HuH-7 (cell line): Measurements from ENCODE around the gene SPDYE5.
"Not testable (repeated sequence)": the region's sequence is repeated elsewhere in the genome, so short reads cannot be mapped to it uniquely, and the experiment has no call there.

Experiments used
- DNase-seq: peaks from one replicate; pipeline ENCODE4 v3.0.0; 2011; ENCODE audit warnings: low spot score

The SPDYE5 gene, protein sequence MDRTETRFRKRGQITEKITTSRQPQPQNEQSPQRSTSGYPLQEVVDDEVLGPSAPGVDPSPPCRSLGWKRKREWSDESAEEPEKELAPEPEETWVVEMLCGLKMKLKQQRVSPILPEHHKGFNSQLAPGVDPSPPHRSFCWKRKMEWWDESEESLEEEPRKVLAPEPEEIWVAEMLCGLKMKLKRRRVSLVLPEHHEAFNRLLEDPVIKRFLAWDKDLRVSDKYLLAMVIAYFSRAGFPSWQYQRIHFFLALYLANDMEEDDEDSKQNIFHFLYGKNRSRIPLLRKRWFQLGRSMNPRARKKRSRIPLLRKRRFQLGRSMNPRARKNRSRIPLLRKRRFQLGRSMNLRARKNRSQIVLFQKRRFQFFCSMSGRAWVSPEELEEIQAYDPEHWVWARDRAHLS

DNA sequence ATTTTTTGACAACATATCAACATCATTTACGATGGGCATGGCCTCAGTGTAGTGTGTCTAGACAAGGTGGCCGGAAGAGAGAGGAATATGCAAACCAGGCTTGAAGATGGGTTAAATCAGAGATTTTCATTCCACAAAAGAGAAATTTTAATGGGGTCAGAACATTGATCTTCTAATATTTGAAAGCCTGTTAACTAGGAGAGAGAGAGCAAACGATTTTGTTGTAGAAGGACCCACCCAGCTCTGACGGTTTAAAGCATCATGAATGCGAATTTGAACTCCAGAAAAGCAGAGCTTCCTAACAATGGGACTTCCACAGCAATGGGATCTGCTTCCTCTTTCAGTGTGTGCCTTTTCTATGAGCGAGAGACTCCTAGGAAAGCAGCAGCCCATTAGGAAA, at the start of gene SPDYE5:
TSS of gene SPDYE5 (plus strand) at position 301 of the 400 bp plus-strand sequence. CDS start 1,728 bp downstream, outside the sequence.
- DNase-seq = not testable (repeated sequence)

DNA sequence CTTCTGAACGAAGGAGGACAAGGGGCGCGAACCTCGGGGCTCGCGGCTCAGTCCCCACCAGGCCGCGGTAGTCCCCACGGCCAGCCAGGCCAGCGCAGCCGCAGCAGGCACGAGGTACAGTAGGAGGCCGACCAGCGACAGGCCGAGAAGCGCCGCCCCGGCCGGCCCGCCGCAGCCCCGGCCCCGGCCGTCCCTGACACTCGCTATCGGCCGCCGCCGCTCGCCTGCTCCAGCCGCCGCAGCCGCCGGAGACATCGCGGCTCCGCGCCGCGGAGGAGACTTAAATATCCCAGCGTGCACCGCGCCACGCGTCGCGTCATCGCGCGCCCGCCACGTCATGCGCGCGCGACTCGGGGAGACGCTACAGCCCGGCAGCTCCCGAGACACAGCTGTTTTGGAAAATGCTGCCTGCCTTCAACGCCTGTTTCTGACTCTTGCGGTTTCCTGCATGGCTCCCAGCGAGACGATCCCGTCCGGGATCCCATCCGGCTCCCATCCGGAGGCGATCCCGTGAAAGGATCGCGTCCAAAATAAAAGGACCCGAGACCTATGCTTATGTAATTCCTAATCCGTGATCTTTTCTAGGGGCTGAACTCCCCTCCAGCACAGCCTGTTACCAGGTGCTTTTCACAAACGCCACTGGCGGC, 49.5 kb upstream of the SPDYE5 start:
- DNase-seq = not testable (repeated sequence)

DNA sequence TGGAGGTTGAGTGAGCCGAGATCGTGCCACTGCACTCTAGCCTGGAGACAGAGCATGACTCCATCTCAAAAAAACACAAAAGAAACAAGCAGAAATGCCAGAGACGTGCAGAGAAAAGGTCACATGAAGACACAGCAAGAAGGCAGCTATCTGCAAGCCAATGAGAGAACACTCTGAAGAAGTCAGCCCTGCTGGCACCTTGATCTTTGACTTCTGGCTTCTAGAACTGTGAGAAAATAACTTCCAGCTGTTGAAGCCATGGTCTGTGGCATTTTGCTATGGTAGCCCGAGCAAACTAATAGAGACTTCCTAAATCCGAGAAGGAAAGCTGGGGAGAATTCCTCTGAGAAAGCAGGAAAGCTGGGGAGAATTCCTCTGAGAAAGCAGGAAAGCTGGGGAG, 42.2 kb upstream of the SPDYE5 start:
- DNase-seq = not testable (repeated sequence)

DNA sequence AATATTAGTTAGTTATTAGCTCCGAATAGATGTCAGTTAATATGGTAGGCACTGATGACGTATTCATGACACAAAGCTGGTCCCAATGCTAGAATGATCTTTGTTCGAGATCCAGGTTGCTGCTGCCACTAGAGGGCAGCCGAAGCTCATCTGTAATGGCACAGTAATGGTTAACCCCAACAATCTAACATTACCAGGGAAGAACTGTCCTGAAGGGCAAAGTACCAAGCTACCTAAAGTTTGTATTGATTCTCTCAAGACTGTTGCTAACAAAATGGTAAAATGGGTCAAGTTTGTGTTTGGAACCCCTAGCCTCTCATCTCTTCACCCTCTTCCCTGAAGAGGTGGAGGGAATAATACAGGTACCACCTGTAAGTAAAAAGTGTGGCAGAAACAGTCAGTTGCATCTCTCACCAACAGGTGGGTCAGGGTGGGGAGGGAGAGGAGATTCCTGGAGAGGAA, 39.6 kb upstream of the SPDYE5 start:
- not testable (repeated sequence) for DNase-seq

DNA sequence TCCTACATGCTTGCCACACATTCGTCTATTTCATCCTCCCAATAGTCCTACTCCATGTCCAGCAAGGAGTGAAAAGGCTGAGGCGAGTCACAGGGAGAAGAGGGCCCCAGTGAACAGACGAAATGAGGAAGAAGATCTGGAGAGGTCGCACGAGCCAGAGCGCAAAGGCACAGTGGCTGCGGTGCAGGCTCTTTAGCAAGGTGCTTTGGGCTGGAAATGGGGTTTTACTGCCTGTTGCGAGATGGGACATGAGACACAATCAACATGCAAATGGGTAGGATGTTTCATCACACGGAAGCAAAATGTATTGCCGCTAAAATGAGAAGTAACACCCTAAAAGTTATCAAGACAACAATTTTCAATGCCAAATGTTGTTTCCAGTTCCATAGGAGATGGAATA, 35.7 kb upstream of the SPDYE5 start:
- not testable (repeated sequence) for DNase-seq

DNA sequence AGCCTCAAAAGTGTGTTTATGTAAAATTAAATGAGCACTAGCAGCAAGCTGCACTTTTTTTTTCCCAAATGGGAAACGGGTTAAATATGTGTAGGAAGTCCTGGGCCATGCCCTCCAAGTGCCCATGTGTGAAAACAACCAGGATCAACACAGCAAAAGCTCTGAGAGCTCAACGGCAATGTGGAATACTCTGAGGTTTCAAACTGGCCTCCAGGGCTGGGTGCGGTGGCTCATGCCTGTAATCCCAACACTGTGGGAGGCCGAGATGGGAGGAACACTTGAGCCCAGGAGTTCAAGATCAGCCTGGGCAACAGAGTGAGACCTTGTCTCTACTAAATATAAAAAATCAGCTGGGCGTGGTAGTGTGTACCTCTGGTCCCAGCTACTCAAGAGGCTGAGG, 34.1 kb upstream of the SPDYE5 start:
- not testable (repeated sequence) for DNase-seq

DNA sequence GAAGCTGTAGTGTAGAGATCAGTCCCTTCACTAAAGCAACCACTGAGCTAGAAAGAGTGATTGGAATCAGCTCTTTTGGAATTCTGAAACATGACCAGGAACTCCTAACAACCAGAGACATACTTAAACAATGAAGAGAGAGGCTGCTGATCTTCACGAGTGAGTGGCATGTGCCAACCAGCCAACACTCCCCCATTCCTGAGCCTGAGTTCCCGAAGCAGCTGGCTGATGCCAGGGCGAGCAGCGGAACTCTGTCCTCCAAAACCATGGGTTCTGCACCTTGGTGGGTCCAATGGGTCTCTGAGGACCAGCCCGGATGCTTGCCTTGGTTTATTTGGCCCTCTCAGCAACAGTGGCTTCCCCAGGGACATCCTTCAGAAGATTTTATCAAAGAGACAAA, 31.6 kb upstream of the SPDYE5 start:
- DNase-seq = not testable (repeated sequence)

DNA sequence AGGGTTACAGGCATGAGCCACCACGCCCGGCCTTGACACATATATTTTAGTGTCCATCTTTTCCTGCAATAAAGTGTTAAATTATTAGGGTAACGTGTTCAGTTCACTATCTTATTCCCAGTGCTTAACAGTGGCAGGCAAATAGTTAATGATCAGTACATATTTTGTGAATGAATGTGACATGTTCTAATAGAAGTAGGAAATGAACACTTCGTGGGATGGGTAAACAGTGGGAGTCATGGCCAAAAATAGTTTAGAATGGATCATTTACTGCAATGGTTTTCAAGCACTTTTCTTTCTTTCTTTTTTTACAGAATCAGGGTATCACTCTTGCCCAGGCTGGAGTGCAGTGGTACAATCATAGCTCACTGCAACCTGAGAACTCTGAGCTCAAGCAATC, 22.0 kb upstream of the SPDYE5 start:
- not testable (repeated sequence) for DNase-seq

DNA sequence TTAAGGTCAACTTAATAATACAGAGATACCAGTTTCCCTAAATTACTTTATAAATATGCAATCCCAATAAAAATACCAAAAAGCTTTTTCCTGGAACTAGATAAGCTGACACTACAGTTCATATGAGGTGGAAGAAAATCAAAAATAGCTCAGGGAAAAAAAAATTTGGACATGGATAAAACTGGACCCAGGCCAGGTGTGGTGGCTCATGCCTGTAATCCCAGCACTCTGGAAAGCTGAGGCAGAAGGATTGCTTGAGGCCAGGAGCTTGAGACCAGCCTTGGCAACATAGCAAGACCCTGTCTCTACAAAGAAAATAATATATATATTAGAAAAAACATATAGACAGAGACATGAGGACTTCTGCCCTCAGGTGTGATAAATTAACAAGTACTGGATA, 14.7 kb upstream of the SPDYE5 start:
- not testable (repeated sequence) for DNase-seq

DNA sequence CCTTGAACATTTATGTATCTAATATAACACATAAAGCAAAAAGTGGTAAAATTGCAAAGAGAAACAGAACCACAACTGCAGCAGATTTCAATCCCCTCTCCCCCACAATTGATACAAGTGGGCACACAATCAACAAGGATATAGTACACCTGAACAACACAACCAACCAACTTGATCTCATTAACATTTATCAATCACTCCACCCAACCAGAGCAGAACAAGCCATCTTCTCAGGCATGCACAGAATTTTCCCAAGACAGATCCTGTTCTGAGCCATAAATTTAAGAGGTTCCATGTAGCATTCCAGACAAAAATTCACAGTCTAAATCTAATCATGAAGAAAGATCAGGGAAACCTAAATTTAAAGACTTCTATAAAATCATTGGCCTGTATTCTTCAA, 11.8 kb upstream of the SPDYE5 start:
- not testable (repeated sequence) for DNase-seq

DNA sequence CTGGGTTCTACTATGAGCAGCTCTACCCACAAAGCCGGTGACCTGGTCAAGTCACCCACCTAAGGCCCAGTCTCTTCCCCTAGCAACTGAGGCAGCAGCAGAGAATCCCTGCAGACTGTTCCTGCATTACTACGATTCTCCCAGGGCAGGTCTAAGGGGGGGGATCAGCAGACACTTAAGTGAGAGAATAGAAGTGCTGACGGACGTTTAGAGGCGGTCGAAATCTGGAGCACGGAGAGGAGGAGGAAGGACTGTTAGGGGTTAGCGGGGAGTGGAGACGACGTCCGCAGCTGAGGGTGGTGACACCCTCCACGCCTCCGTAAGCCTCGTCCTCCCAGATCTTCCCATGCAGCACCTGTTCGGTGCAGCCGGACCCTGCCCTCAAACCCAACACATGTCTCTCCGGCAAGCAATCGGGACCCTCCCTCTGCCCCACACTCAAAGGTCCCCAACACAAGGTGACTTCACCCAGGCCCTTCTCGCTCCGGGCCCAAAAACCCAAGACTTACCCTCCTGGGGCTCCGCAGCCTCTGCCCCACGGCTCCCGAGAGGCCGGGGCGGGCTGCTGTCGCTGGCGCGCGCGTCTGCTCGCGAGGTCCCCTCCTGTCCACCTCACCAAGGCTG, 6.7 kb upstream of the SPDYE5 start:
- DNase-seq = not testable (repeated sequence)

DNA sequence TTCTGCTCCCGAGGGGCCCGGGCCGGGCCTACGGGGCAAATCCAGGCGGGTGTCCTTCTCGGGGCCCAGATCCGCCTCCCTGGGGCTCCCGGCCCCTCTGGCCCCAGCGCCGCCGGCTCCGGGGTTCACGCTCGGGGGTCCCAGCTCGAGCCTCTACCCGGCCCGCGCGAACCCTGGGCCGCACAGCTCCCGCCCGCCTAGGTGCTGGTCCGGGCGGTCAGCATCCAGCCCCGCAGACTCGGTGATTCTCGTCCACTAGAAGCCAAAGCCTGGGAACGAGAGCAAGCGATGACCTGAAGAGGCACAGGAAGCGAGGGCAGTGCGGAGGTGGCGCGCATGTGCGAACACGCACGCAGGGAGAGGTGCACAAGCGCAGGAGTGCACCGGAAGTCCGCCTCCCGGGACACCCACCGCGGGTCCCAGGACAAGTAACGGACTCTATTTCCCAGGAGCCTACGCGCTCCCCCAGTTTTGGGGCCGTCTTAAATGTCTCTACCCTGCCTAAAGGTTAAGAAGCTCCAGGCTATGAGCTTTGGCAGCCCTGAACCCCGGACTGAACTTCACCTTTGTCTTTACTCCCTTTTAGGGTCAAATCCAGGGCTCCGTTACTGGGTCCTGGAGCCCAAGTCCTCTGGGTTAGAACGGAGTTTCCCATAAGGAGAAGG, 6.0 kb upstream of the SPDYE5 start, which contains the start of gene POM121C:
TSS of gene POM121C (minus strand) at position 321 of the 665 bp plus-strand sequence. CDS start 44,803 bp downstream, outside the sequence.
- peak; percentile 70 for DNase-seq

DNA sequence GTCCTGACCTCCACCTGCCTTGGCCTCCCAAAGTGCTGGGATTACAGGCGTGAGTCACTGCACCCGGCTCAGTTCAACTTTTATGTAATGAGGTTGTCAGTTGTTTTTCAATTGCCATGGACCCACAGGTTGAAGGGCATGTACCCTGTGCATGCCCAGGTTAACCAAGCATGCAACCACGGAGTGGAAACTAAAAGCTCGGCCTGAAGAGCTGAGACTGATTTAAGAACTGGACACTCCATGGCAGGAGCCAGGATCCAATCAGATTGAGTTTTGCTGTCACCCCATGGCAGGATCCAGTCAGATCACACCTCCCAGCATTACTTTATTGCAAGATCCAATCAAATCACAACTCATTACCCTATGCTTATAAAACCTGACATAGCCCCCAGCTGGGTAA, 16.9 kb downstream of the SPDYE5 start:
- DNase-seq = not testable (repeated sequence)

DNA sequence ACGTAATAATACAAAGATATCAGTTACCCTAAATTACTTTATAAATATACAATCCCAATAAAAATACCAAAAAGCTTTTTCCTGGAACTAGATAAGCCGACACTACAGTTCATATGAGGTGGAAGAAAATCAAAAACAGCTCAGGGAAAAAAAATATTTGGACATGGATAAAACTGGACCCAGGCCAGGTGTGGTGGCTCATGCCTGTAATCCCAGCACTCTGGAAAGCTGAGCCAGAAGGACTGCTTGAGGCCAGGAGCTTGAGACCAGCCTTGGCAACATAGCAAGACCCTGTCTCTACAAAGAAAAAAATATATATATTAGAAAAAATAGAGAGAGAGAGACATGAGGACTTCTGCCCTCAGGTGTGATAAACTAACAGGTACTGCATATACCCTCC, 26.7 kb downstream of the SPDYE5 start:
- not testable (repeated sequence) for DNase-seq

DNA sequence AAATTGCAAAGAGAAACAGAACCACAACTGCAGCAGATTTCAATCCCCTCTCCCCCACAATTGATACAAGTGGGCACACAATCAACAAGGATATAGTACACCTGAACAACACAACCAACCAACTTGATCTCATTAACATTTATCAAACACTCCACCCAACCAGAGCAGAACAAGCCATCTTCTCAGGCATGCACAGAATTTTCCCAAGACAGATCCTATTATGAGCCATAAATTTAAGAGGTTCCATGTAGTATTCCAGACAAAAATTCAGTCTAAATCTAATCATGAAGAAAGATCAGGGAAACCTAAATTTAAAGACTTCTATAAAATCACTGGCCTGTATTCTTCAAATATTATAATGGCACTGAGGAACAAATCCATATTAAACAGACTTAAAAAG, 29.6 kb downstream of the SPDYE5 start:
- DNase-seq = not testable (repeated sequence)

DNA sequence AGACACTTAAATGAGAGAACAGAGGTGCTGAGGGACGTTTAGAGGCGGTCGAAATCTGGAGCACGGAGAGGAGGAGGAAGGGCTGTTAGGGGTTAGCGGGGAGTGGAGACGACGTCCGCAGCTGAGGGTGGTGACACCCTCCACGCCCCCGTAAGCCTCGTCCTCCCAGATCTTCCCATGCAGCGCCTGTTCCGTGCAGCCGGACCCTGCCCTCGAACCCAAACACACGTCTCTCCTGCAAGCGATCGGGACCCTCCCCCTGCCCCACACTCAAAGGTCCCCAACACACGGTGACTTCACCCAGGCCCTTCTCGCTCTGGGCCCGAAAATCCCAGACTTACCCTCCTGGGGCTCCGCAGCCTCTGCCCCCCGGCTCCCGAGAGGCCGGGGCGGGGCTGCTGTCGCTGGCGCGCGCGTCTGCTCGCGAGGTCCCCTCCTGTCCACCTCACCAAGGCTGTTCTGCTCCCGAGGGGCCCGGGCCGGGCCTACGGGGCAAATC, 35.2 kb downstream of the SPDYE5 start:
- not testable (repeated sequence) for DNase-seq

DNA sequence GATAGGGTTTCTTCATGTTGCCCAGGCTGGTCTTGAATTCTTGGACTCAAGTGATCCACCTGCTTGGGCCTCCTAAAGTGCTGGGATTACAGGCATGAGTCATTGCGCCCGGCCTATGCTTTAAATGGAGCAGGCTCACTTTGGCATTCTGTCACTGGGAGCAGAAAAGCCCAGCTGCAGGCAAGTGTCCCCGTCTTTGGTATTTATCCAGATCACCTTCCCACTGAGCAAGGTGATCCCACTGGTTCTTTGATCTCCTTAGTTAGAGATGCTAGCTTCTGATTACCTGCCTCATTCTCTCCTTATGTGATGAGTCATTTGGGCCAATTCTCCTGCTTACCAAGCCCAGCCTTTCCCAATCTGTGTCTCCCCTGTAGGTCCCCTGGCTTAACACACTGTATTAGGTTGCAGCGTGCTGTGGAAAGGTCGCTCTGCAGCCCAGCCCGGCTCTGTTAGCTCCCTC, 39.3 kb downstream of the SPDYE5 start:
- no peak for DNase-seq

DNA sequence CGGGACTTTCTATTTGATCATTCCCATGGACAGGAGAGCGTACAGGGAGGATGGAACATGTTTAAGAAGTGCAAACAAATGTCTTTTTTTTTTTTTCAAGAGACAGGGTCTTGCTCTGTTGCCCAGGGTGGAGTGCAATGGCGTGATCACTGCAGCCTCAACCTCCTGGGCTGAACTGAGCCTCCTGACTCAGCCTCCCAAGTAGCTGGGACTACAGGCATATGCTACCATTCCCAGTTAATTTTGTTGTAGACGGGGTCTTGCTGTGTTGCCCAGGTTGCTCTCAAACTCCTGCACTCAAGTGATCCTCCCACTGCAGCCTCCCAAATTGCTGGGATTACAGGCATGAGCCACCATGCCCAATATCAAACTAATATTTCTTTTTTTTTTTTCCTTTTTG, 40.5 kb downstream of the SPDYE5 start:
- no peak for DNase-seq

DNA sequence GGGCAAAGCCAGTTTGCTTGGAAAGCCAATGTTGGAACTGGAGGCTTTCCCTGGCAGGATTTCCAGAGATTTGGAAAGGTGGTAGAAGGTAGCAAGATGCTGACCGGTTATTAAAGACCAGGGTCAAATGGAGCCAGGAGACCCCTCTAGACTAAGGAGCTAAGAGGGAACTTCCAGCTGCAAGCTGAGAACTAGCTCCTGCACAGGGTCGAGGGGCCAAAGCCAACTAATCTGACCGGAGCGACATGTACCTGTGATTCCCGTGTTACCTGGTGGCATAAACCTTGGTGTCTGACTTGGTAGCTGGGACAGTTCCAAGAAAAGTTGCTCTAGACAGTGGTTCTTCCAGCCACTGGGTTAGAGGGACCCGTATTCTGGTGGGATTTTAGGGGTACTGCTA, 41.8 kb downstream of the SPDYE5 start:
- no peak for DNase-seq

DNA sequence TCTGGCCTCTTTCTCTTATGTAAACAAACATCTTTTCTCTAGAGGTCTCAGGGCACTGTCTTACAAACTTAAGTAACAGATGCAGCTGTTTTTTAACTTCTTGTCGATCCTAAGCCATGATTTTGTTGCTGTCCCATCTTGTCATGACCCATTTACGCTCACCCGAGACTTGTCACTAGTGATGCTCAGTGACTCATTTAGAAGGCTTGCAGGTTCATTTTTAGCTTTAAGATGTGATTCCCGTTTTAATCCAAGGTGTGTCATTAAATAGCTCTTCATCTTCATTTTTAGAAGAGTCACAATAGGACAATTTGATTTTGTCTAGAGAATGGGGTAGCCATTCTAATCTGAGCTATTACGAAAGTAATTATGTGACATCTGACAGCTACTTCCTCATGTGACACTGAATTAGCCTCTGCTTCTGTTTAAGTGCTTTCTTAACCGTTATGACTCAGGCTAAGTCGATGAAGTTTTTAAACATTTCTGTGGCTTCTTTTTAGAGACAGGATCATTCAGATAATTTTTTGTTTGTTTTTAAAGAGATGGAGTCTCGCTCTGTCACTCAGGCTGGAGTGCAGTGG, 42.7 kb downstream of the SPDYE5 start:
- DNase-seq = no peak

DNA sequence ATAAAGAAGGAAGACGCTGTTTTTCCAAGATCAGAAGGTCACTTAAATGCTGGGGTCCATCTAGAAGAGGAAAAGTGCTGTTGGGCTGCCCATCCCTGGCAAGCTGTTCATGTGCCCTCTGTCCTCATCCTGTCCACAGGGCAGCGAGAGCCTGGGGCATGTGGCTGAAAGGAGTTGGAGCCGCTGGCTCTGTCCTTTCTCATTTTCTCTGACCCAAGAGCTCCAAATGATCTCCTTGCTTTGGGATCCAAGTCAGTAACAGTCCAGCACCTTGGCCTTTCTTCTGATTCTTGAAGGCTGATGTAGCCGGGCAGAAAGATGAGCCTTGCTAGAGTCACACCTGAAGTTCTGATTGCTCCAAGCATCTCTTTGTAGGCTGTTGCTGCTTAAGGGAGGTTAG, 44.4 kb downstream of the SPDYE5 start:
- DNase-seq = no peak
